ENCODE measurements around the gene DIDO1.

DIDO1 gene

GRCh38 chr20:62907384-62908317 is 18.7 kb downstream of the DIDO1 start:
- DNase-seq = no peak

- DNase-seq = no peak
These were observed 19.5 kb downstream of the DIDO1 start for GRCh38 chr20:62906647-62907375.

- DNase-seq = no peak
These were observed 20.1 kb downstream of the DIDO1 start for GRCh38 chr20:62906209-62906608.

GRCh38 chr20:62905536-62906117 is 20.7 kb downstream of the DIDO1 start:
- DNase-seq = no peak

- no peak for DNase-seq
These were observed 23.2 kb downstream of the DIDO1 start for GRCh38 chr20:62902926-62903615.

- no peak for DNase-seq
These were observed 24.4 kb downstream of the DIDO1 start for GRCh38 chr20:62901891-62902290.

GRCh38 chr20:62900692-62901584 is 25.4 kb downstream of the DIDO1 start:
- DNase-seq = no peak

GRCh38 chr20:62900052-62900691 is 26.1 kb downstream of the DIDO1 start:
- DNase-seq = peak; percentile 47 to 62

GRCh38 chr20:62899633-62900051 is 26.7 kb downstream of the DIDO1 start:
- DNase-seq = no peak

GRCh38 chr20:62898970-62899632 is 27.2 kb downstream of the DIDO1 start:
- no peak for DNase-seq

- no peak for DNase-seq
These were observed 28.0 kb downstream of the DIDO1 start for GRCh38 chr20:62898093-62898964.

- no peak for DNase-seq
These were observed 28.6 kb downstream of the DIDO1 start for GRCh38 chr20:62897666-62898065.

GRCh38 chr20:62896526-62896925 is 29.8 kb downstream of the DIDO1 start:
- no peak for DNase-seq

- DNase-seq = no peak
These were observed 30.8 kb downstream of the DIDO1 start for GRCh38 chr20:62895539-62895938.

GRCh38 chr20:62894261-62894660 is 32.0 kb downstream of the DIDO1 start:
- DNase-seq = no peak

GRCh38 chr20:62893700-62894099 is 32.6 kb downstream of the DIDO1 start:
- DNase-seq = no peak

GRCh38 chr20:62892348-62893304 is 33.7 kb downstream of the DIDO1 start:
- no peak for DNase-seq

GRCh38 chr20:62891111-62891510 is 35.2 kb downstream of the DIDO1 start:
- peak in 1 of 2 donors; percentile 12 for DNase-seq

GRCh38 chr20:62890444-62890843 is 35.9 kb downstream of the DIDO1 start:
- no peak for DNase-seq

Measured in inflammatory macrophage treated with lipopolysaccharide for 1 hour (primary cell).